T-helper 9 cell (primary cell): ENCODE measurements around the gene MIPOL1.
"Not testable (repeated sequence)": the region's sequence is repeated elsewhere in the genome, so short reads cannot be mapped to it uniquely, and the experiment has no call there.

Experiments
- DNase-seq: peaks from one replicate; pipeline ENCODE4 v3.0.0-alpha.2; 2020

MIPOL1 gene

GRCh38 chr14:37406095-37406494 is 208.4 kb downstream of the MIPOL1 start:
- no peak for DNase-seq

GRCh38 chr14:37411079-37411735 is 213.5 kb downstream of the MIPOL1 start:
- DNase-seq = no peak

GRCh38 chr14:37413050-37413449 is 215.3 kb downstream of the MIPOL1 start:
- no peak for DNase-seq

- no peak for DNase-seq
Observed at GRCh38 chr14:37413504-37414003, 215.8 kb downstream of the MIPOL1 start.

- DNase-seq = no peak
Observed at GRCh38 chr14:37416264-37416663, 218.5 kb downstream of the MIPOL1 start.

- no peak for DNase-seq
Observed at GRCh38 chr14:37417151-37417550, 219.4 kb downstream of the MIPOL1 start.

GRCh38 chr14:37417833-37418232 is 220.1 kb downstream of the MIPOL1 start:
- DNase-seq = no peak

- DNase-seq = no peak
Observed at GRCh38 chr14:37420622-37421021, 222.9 kb downstream of the MIPOL1 start.

GRCh38 chr14:37422319-37422718 is 224.6 kb downstream of the MIPOL1 start:
- no peak for DNase-seq

- no peak for DNase-seq
Observed at GRCh38 chr14:37422748-37423147, 225.0 kb downstream of the MIPOL1 start.

- no peak for DNase-seq
Observed at GRCh38 chr14:37428954-37429353, 231.2 kb downstream of the MIPOL1 start.

GRCh38 chr14:37429618-37430017 is 231.9 kb downstream of the MIPOL1 start:
- no peak for DNase-seq

- no peak for DNase-seq
Observed at GRCh38 chr14:37434867-37435266, 237.1 kb downstream of the MIPOL1 start.

GRCh38 chr14:37436519-37436918 is 238.8 kb downstream of the MIPOL1 start:
- DNase-seq = no peak

GRCh38 chr14:37437490-37437889 is 239.8 kb downstream of the MIPOL1 start:
- no peak for DNase-seq

- no peak for DNase-seq
Observed at GRCh38 chr14:37438444-37438843, 240.7 kb downstream of the MIPOL1 start.

GRCh38 chr14:37443461-37443860 is 245.7 kb downstream of the MIPOL1 start:
- DNase-seq = no peak

GRCh38 chr14:37447883-37448391 is 250.2 kb downstream of the MIPOL1 start:
- no peak for DNase-seq

GRCh38 chr14:37452323-37452722 is 254.6 kb downstream of the MIPOL1 start:
- no peak for DNase-seq

- DNase-seq = no peak
Observed at GRCh38 chr14:37453985-37454384, 256.2 kb downstream of the MIPOL1 start.

GRCh38 chr14:37457334-37457733 is 259.6 kb downstream of the MIPOL1 start:
- no peak for DNase-seq

GRCh38 chr14:37462426-37462825 is 264.7 kb downstream of the MIPOL1 start:
- not testable (repeated sequence) for DNase-seq

GRCh38 chr14:37464192-37464858 is 266.6 kb downstream of the MIPOL1 start:
- no peak for DNase-seq

GRCh38 chr14:37466003-37466622 is 268.4 kb downstream of the MIPOL1 start:
- DNase-seq = no peak
